BE2C (cell line): ENCODE measurements around the gene SCD.

Source experiments
- DNase-seq: peaks from one replicate; pipeline ENCODE4 v3.0.0-alpha.2; 2020
- H3K27me3 ChIP-seq: fragments of 250-450 bp; sonication (Bioruptor Pico); 2 replicates; pipeline ENCODE4 v1.5.1; 2020; ENCODE audit warnings: mild to moderate bottlenecking
- H3K36me3 ChIP-seq: fragments of 250-450 bp; sonication (Bioruptor Pico); 2 replicates; pipeline ENCODE4 v1.5.1; 2020; ENCODE audit warnings: mild to moderate bottlenecking
- H3K4me1 ChIP-seq: fragments of 250-450 bp; sonication (Bioruptor Pico); 2 replicates; pipeline ENCODE4 v1.5.1; 2020
- H3K4me3 ChIP-seq: 2 replicates; pipeline ENCODE4 v1.5.1; 2011; ENCODE audit warnings: low read depth, low read length
- H3K9me3 ChIP-seq: fragments of 250-450 bp; sonication (Bioruptor Pico); 2 replicates; pipeline ENCODE4 v1.5.1; 2020
- CTCF ChIP-seq: IDR thresholded peaks from 2 replicates; pipeline ENCODE4 v1.5.1; 2012; ENCODE audit warnings: mild to moderate bottlenecking, low read depth, low read length

The SCD gene

GRCh38 chr10:100356067-100357017, 9.3 kb downstream of the SCD start:
- peaks cover 25% of the 10 kb centered on the region for H3K4me1 ChIP-seq

GRCh38 chr10:100357059-100357858, 10.2 kb downstream of the SCD start:
- Histone ChIP-seq H3K4me1 (peaks cover 25% of the 10 kb centered on the region), H3K4me3 (no peak overlapping the region), H3K9me3 (no peaks in the 10 kb centered on the region), H3K27me3 (no peaks in the 10 kb centered on the region), H3K36me3 (peaks cover 91% of the 10 kb centered on the region)
- DNase-seq: no peak
- no peak for TF ChIP-seq CTCF

More at GRCh38 chr10:100356067-100357017, 9.3 kb downstream of the SCD start:
- Histone ChIP-seq H3K27me3 (no peaks in the 10 kb centered on the region), H3K9me3 (no peaks in the 10 kb centered on the region), H3K4me3 (no peak overlapping the region), H3K36me3 (peaks cover 99% of the 10 kb centered on the region)
- TF ChIP-seq CTCF: no peak
- DNase-seq: no peak

- Histone ChIP-seq H3K9me3 (no peaks in the 10 kb centered on the region), H3K27me3 (no peaks in the 10 kb centered on the region), H3K4me1 (peaks cover 23% of the 10 kb centered on the region), H3K36me3 (peaks cover 85% of the 10 kb centered on the region), H3K4me3 (no peak overlapping the region)
- no peak for TF ChIP-seq CTCF
- no peak for DNase-seq
Observed at GRCh38 chr10:100359030-100359432, 12.0 kb downstream of the SCD start.

GRCh38 chr10:100359529-100360150, 12.6 kb downstream of the SCD start:
- no peak for DNase-seq
- no peaks in the 10 kb centered on the region for H3K9me3 ChIP-seq
- H3K36me3 ChIP-seq: peaks cover 78% of the 10 kb centered on the region
- H3K4me1 ChIP-seq: peaks cover 26% of the 10 kb centered on the region
- no peaks in the 10 kb centered on the region for H3K27me3 ChIP-seq
- H3K4me3 ChIP-seq: no peak overlapping the region; the same call in 1 of the 2 replicates
- no peak for TF ChIP-seq CTCF

- H3K27me3 ChIP-seq: no peaks in the 10 kb centered on the region
- peaks cover 28% of the 10 kb centered on the region for H3K4me1 ChIP-seq
- no peaks in the 10 kb centered on the region for H3K9me3 ChIP-seq
- no peak for DNase-seq
- peaks cover 72% of the 10 kb centered on the region for H3K36me3 ChIP-seq
- no peak for TF ChIP-seq CTCF
- no peak overlapping the region for H3K4me3 ChIP-seq
Observed at GRCh38 chr10:100360234-100360633, 13.2 kb downstream of the SCD start.
